Astrocyte of the cerebellum (primary cell): ENCODE measurements around the gene TMEM123.
"Not testable (repeated sequence)": the region's sequence is repeated elsewhere in the genome, so short reads cannot be mapped to it uniquely, and the experiment has no call there.

Source experiments
- DNase-seq: peaks from one replicate; pipeline ENCODE4 v3.0.0-alpha.2; 2011; ENCODE audit warnings: low read depth
- H3K4me3 ChIP-seq: 2 replicates; pipeline ENCODE4 v1.5.1; 2011; ENCODE audit warnings: mild to moderate bottlenecking, low read depth, low read length, moderate library complexity
- CTCF ChIP-seq: IDR thresholded peaks from 2 replicates; pipeline ENCODE4 v1.5.1; 2012; ENCODE audit warnings: low read length, low read depth, moderate library complexity, mild to moderate bottlenecking; ENCODE audit errors: missing control alignments
- in situ Hi-C: cut with HindIII; loops from 2 replicates; pipeline ENCODE4 v1.10.0; 2017; ENCODE audit warnings: low sequenced_read_pairs

Gene TMEM123

GRCh38 chr11:102437727-102438126, 14.8 kb downstream of the TMEM123 start:
- no peak for DNase-seq
- TF ChIP-seq CTCF = no peak
- no peak overlapping the region for H3K4me3 ChIP-seq
- in situ Hi-C loops = no loop called here

GRCh38 chr11:102436976-102437375, 15.6 kb downstream of the TMEM123 start:
- H3K4me3 ChIP-seq = no peak overlapping the region
- TF ChIP-seq CTCF = no peak
- no peak for DNase-seq
- in situ Hi-C loops = no loop called here

- no peak for DNase-seq
- TF ChIP-seq CTCF = no peak
- in situ Hi-C loops = no loop called here
- H3K4me3 ChIP-seq = no peak overlapping the region
Observed at GRCh38 chr11:102436561-102436960, 16.0 kb downstream of the TMEM123 start.

GRCh38 chr11:102435688-102436087, 16.9 kb downstream of the TMEM123 start:
- no peak for DNase-seq
- in situ Hi-C loops = no loop called here
- TF ChIP-seq CTCF = no peak
- H3K4me3 ChIP-seq = no peak overlapping the region

GRCh38 chr11:102433571-102433970, 19.0 kb downstream of the TMEM123 start:
- in situ Hi-C loops, H3K4me3 ChIP-seq, DNase-seq: not testable (repeated sequence)

- H3K4me3 ChIP-seq, DNase-seq, in situ Hi-C loops: not testable (repeated sequence)
Observed at GRCh38 chr11:102432560-102432959, 20.0 kb downstream of the TMEM123 start.

- H3K4me3 ChIP-seq = no peak overlapping the region
- no peak for DNase-seq
- in situ Hi-C loops = no loop called here
- no peak for TF ChIP-seq CTCF
Observed at GRCh38 chr11:102431404-102431803, 21.2 kb downstream of the TMEM123 start.

GRCh38 chr11:102430158-102430836, 22.3 kb downstream of the TMEM123 start:
- in situ Hi-C loops = no loop called here
- H3K4me3 ChIP-seq = no peak overlapping the region
- no peak for DNase-seq
- no peak for TF ChIP-seq CTCF
